IMR-90 (cell line): ENCODE data around the gene GPR32. TPM values are rescaled to one million over a fixed set of nuclear protein-coding genes. Genes with fewer than 3 reads are reported as not detected.
A peak's percentile ranks its signal among the peaks of the same experiment; 100 is the strongest.

Experiments
- ATAC-seq: fragments of 200-7000 bp; cut with Tn5 transposase; 2 replicates; pipeline ENCODE4 v1.9.1; 2020; ENCODE audit warnings: low read depth, mild to moderate bottlenecking, moderate library complexity
- BruUV-seq: library from RNA; stranded (reverse); fragments of 400-500 nt; replicated peaks from 2 replicates; lab custom pipeline; 2021; lab: Mats Ljungman, UMichigan
- CTCF ChIA-PET: fragments of 300-600 bp; formaldehyde crosslinking; extraction: SDS; loops from one replicate; lab custom pipeline; 2021; ENCODE audit warnings: antibody characterized with exemption; lab: Yijun Ruan, JAX
- POLR2A ChIA-PET: fragments of 300-600 bp; sonication (Branson Sonifier 250); formaldehyde crosslinking; loops from one replicate; lab custom pipeline; 2022; ENCODE audit warnings: antibody characterized with exemption; ENCODE audit not compliant: unreplicated experiment; lab: Charles Lee
- DNase-seq: peaks from one replicate; pipeline ENCODE4 v3.0.0; 2013
- H2AFZ ChIP-seq: replicated peaks from 2 replicates; pipeline ENCODE3; 2013; ENCODE audit warnings: low read length, mild to moderate bottlenecking; ENCODE audit not compliant: poor library complexity
- H2AK5ac ChIP-seq: 2 replicates; pipeline ENCODE4 v1.6.1; 2013; ENCODE audit warnings: low read depth, low read length, inconsistent platforms
- H2AK9ac ChIP-seq: replicated peaks from 2 replicates; pipeline ENCODE3; 2013; ENCODE audit warnings: mild to moderate bottlenecking, low read depth, low read length, moderate library complexity; ENCODE audit not compliant: poor library complexity
- H2BK120ac ChIP-seq: 2 replicates; pipeline ENCODE4 v1.6.1; 2013; ENCODE audit warnings: low read depth, low read length, inconsistent platforms
- H2BK15ac ChIP-seq: 3 replicates; pipeline ENCODE4 v1.6.1; 2013; ENCODE audit warnings: low read depth, low read length, inconsistent platforms
- H2BK20ac ChIP-seq: 2 replicates; pipeline ENCODE4 v1.6.1; 2013; ENCODE audit warnings: low read depth, mild to moderate bottlenecking, inconsistent platforms, low read length, moderate library complexity
- H2BK5ac ChIP-seq: 2 replicates; pipeline ENCODE4 v1.6.1; 2013; ENCODE audit warnings: mild to moderate bottlenecking, low read depth, low read length, inconsistent platforms; ENCODE audit not compliant: poor library complexity, severe bottlenecking
- H3K14ac ChIP-seq: replicated peaks from 2 replicates; pipeline ENCODE4 v1.6.1; 2013; ENCODE audit warnings: low read depth, low read length, inconsistent platforms
- H3K18ac ChIP-seq: 2 replicates; pipeline ENCODE4 v1.6.1; 2013; ENCODE audit warnings: low read depth, low read length, control low read depth
- H3K23ac ChIP-seq: 2 replicates; pipeline ENCODE4 v1.6.1; 2013; ENCODE audit warnings: low read depth, low read length, inconsistent platforms
- H3K27ac ChIP-seq: 2 replicates; pipeline ENCODE4 v1.5.1; 2013; ENCODE audit warnings: mild to moderate bottlenecking, control low read depth, low read length; ENCODE audit not compliant: insufficient read depth
- H3K27me3 ChIP-seq: 2 replicates; pipeline ENCODE4 v1.6.1; 2013; ENCODE audit warnings: low read length; ENCODE audit not compliant: control insufficient read depth, insufficient read depth
- H3K36me3 ChIP-seq: 2 replicates; pipeline ENCODE4 v1.6.1; 2013; ENCODE audit warnings: low read length, mixed read lengths; ENCODE audit not compliant: control insufficient read depth, insufficient read depth
- H3K4ac ChIP-seq: 2 replicates; pipeline ENCODE4 v1.6.1; 2013; ENCODE audit warnings: low read depth, low read length, inconsistent platforms
- H3K4me1 ChIP-seq: 2 replicates; pipeline ENCODE4 v1.6.1; 2013; ENCODE audit warnings: low read length, mixed read lengths; ENCODE audit not compliant: control insufficient read depth, insufficient read depth
- H3K4me2 ChIP-seq: 2 replicates; pipeline ENCODE4 v1.6.1; 2013; ENCODE audit warnings: low read depth, mild to moderate bottlenecking, control low read depth, low read length, moderate library complexity
- H3K4me3 ChIP-seq: 2 replicates; pipeline ENCODE4 v1.5.1; 2013; ENCODE audit warnings: low read depth, mild to moderate bottlenecking, control low read depth, low read length, moderate library complexity; ENCODE audit not compliant: insufficient read depth
- H3K56ac ChIP-seq: 2 replicates; pipeline ENCODE4 v1.6.1; 2013; ENCODE audit warnings: low read length, inconsistent platforms; ENCODE audit not compliant: insufficient read depth; ENCODE audit errors: extremely low read depth
- H3K79me1 ChIP-seq, 2 experiments: 2 replicates each; pipeline ENCODE4 v1.6.1; 2013; ENCODE audit warnings: low read length in 2 of 2, inconsistent platforms in 1 of 2, low read depth in 1 of 2
- H3K9ac ChIP-seq: 2 replicates; pipeline ENCODE4 v1.6.1; 2013; ENCODE audit warnings: low read depth, low read length, control low read depth
- H3K9me1 ChIP-seq: 2 replicates; pipeline ENCODE4 v1.6.1; 2013; ENCODE audit warnings: low read length, inconsistent platforms; ENCODE audit not compliant: insufficient read depth
- H3K9me3 ChIP-seq: 2 replicates; pipeline ENCODE4 v1.6.1; 2013; ENCODE audit warnings: low read length; ENCODE audit not compliant: control insufficient read depth, insufficient read depth
- H4K20me1 ChIP-seq: 2 replicates; pipeline ENCODE4 v1.6.1; 2013; ENCODE audit warnings: low read length, inconsistent platforms; ENCODE audit not compliant: insufficient read depth
- H4K5ac ChIP-seq: 2 replicates; pipeline ENCODE4 v1.6.1; 2013; ENCODE audit warnings: mild to moderate bottlenecking, low read depth, low read length, control low read depth
- H4K8ac ChIP-seq, 2 experiments: 2 replicates each; pipeline ENCODE4 v1.6.1; 2013; ENCODE audit warnings: low read depth in 2 of 2, low read length in 2 of 2, control low read depth in 1 of 2, inconsistent platforms in 1 of 2
- H4K91ac ChIP-seq: 2 replicates; pipeline ENCODE4 v1.6.1; 2013; ENCODE audit warnings: low read depth, low read length, inconsistent platforms; ENCODE audit not compliant: insufficient read depth
- BHLHE40 ChIP-seq: fragments of 150-350 bp; IDR thresholded peaks from 2 replicates; pipeline ENCODE4 v1.6.1; 2016; ENCODE audit warnings: mild to moderate bottlenecking, low read depth, low read length
- CTCF ChIP-seq: conservative IDR thresholded peaks from 2 replicates; pipeline ENCODE4 v1.5.1; 2012; ENCODE audit warnings: mild to moderate bottlenecking, low read depth, low read length, improper control_type of control experiment
- FOS ChIP-seq: fragments of 150-350 bp; IDR thresholded peaks from 2 replicates; pipeline ENCODE4 v1.6.1; 2016; ENCODE audit warnings: low read depth, low read length
- MAZ ChIP-seq: IDR thresholded peaks from 2 replicates; pipeline ENCODE4 v1.6.1; 2012; ENCODE audit warnings: low read depth, mild to moderate bottlenecking, low read length, improper control_type of control experiment, moderate library complexity, borderline replicate concordance
- MXI1 ChIP-seq: IDR thresholded peaks from 2 replicates; pipeline ENCODE4 v1.6.1; 2012; ENCODE audit warnings: low read depth, mild to moderate bottlenecking, low read length, moderate library complexity, borderline replicate concordance
- NFE2L2 ChIP-seq: fragments of 150-350 bp; IDR thresholded peaks from 2 replicates; pipeline ENCODE4 v1.6.1; 2016; ENCODE audit warnings: low read depth, mild to moderate bottlenecking, low read length
- POLR2A ChIP-seq: IDR thresholded peaks from 2 replicates; pipeline ENCODE4 v1.6.1; 2012; ENCODE audit warnings: mild to moderate bottlenecking, low read depth, low read length
- RAD21 ChIP-seq: IDR thresholded peaks from 2 replicates; pipeline ENCODE4 v1.6.1; 2012; ENCODE audit warnings: low read length, improper control_type of control experiment
- RCOR1 ChIP-seq: IDR thresholded peaks from 2 replicates; pipeline ENCODE4 v1.6.1; 2012; ENCODE audit warnings: mild to moderate bottlenecking, low read length, improper control_type of control experiment; ENCODE audit not compliant: insufficient replicate concordance
- SMC3 ChIP-seq: fragments of 150-350 bp; IDR thresholded peaks from 2 replicates; pipeline ENCODE4 v1.6.1; 2016; ENCODE audit warnings: low read depth, mild to moderate bottlenecking, antibody characterized with exemption, low read length, moderate library complexity
- WGBS, 2 experiments: methylation state at CpG; one replicate each; pipeline versions ENCODE4 v1.1.5 to v1.1.7; 2013; ENCODE audit warnings: missing lambda C conversion rate in 2 of 2; ENCODE audit not compliant: insufficient read length in 1 of 2; ENCODE audit errors: extremely low coverage in 2 of 2; 5-methylcytosine and 5-hydroxymethylcytosine counted together
- dilution Hi-C: fragments of 300-500 bp; cut with HindIII; formaldehyde crosslinking; loops from one replicate; pipeline ENCODE4 v1.14.3; 2018; ENCODE audit warnings: low sequenced_read_pairs; ENCODE audit not compliant: unreplicated experiment
- in situ Hi-C: fragments of 300-500 bp; cut with MboI; formaldehyde crosslinking; loops from 3 replicates; pipeline ENCODE4 v1.14.3; 2019; ENCODE audit warnings: low sequenced_read_pairs, inconsistent platforms, mixed read lengths
- intact Hi-C: fragments of 100-400 bp; cut with micrococcal nuclease; formaldehyde crosslinking; loops from 2 replicates; pipeline ENCODE4 v1.10.0; 2022
- polyA plus RNA-seq, 3 experiments: library from polyadenylated mRNA; depleted of rRNA; stranded (reverse); fragments of >200 nt; gene quantifications; 2 replicates each; pipeline ENCODE4 v1.2.3, GENCODE V29; 2012; ENCODE audit warnings: low replicate concordance in 1 of 3
- total RNA-seq: library from RNA; depleted of rRNA; stranded (reverse); fragments of >200 nt; gene quantifications from 2 replicates; pipeline ENCODE4 v1.2.3, GENCODE V29; 2012
- TF ChIP-seq, protein P1 (sequence below): fragments of 150-350 bp; IDR thresholded peaks from 2 replicates; pipeline ENCODE4 v1.6.1; 2017; ENCODE audit warnings: mild to moderate bottlenecking, antibody characterized with exemption, low read length, low read depth

Gene GPR32
- total and polyA plus RNA-seq, 2 of the 4 experiments (the other 2 are of a cell fraction): not detected

- TF ChIP-seq, protein P1, sequence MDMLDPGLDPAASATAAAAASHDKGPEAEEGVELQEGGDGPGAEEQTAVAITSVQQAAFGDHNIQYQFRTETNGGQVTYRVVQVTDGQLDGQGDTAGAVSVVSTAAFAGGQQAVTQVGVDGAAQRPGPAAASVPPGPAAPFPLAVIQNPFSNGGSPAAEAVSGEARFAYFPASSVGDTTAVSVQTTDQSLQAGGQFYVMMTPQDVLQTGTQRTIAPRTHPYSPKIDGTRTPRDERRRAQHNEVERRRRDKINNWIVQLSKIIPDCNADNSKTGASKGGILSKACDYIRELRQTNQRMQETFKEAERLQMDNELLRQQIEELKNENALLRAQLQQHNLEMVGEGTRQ: no peak
These were observed 47.9 kb upstream of the GPR32 start (continued) for GRCh38 chr19:50722201-50723013.

DNA sequence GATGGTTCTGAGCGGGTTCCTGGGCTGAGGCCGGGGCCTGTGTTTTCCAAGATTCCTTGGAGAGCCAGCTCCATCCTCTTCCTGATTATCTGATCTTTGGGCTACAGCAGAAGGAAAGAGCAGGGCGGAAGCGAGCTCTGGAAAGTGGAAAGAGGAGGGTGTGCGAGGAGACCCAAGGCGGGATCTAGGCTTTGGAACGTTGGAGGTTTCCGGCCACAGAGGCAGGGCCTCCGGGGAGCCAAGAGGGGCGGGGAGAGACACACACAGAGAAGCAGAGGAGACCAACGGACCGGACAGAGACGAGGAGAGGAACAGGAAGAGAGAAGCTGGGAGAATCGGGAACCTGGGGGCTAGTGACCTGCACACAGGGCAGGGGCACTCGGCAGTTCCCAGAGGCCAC, 47.2 kb upstream of the GPR32 start, which contains the start of gene CLEC11A:
TSS of gene CLEC11A (plus strand) at position 296 of the 400 bp plus-strand sequence. CDS start 162 bp downstream, outside the sequence.
- in situ Hi-C loops (loop anchor here (5.0 kb wide), 1 partner anchor 346 kb away; the partner anchor contains the start of gene NR1H2), dilution Hi-C loops (no loop called here)
- TF ChIP-seq CTCF: no peak
- TF ChIP-seq POLR2A: peak; percentile 52; the same call in 1 of the 2 replicates
- TF ChIP-seq MAZ: peak; percentile 33; the same call in 1 of the 2 replicates
- TF ChIP-seq, protein P1: no peak
- no peak for TF ChIP-seq FOS
- no peak for TF ChIP-seq RAD21
- no peak for TF ChIP-seq SMC3
- no peak for TF ChIP-seq NFE2L2
- TF ChIP-seq MXI1: peak; percentile 20; the same call in 1 of the 2 replicates
- no peak for TF ChIP-seq RCOR1
- no peak for TF ChIP-seq BHLHE40

More for the DNA sequence above, 47.2 kb upstream of the GPR32 start, which contains the start of gene CLEC11A:
- no peaks in the 10 kb centered on the region for H3K9me3 ChIP-seq
- peak within 1 kb of the TSS; percentile 63 for H3K4me3 ChIP-seq
- H2AK5ac ChIP-seq: peak within 1 kb of the TSS; percentile 95
- peak within 1 kb of the TSS; percentile 29; the same call in 1 of the 2 replicates for H2BK20ac ChIP-seq
- ATAC-seq (peak; percentile 24), DNase-seq (peak; percentile 80)
- H3K14ac ChIP-seq: peak within 1 kb of the TSS; percentile 92
- peak within 1 kb of the TSS; percentile 93 to 96 for H4K8ac ChIP-seq
- H2AFZ ChIP-seq: peak within 1 kb of the TSS; percentile 96
- peak within 1 kb of the TSS; percentile 32 for H3K18ac ChIP-seq
- peaks cover 32% of the 10 kb centered on the region for H3K9me1 ChIP-seq
- peaks cover 18 to 44% of the 10 kb centered on the region in 2 experiments for H3K79me1 ChIP-seq
- peak within 1 kb of the TSS; percentile 89 for H3K23ac ChIP-seq
- peak within 1 kb of the TSS; percentile 93 for H4K91ac ChIP-seq
- H4K20me1 ChIP-seq: 0 out of 2 replicates have a peak, but pooled peaks cover 6% of the 10 kb centered on the region
- H2BK15ac ChIP-seq: peak within 1 kb of the TSS; percentile 64; the same call in 1 of the 3 replicates
- peaks cover 17% of the 10 kb centered on the region for H3K4me1 ChIP-seq
- CTCF ChIA-PET: interaction anchor here (0.6 to 1.1 kb wide), 4 partner anchors 18 to 387 kb away, joined by 3 to 4 read pairs (median 3); no protein-coding TSS in a partner anchor
- H3K56ac ChIP-seq: peak within 1 kb of the TSS; percentile 70
- POLR2A ChIA-PET: no interaction called here
- H4K5ac ChIP-seq: peak within 1 kb of the TSS; percentile 75
- H3K27me3 ChIP-seq: no peaks in the 10 kb centered on the region
- WGBS, 2 experiments: 4% methylated on average over 5 of the region's 15 CpGs; no CpG with 5 or more reads in 1 of the 2 experiments
- peak within 1 kb of the TSS; percentile 82 for H3K4me2 ChIP-seq
- peak within 1 kb of the TSS; percentile 81 for H2BK5ac ChIP-seq
- H2AK9ac ChIP-seq: peak within 1 kb of the TSS; percentile 95
- peak within 1 kb of the TSS; percentile 79 for H3K9ac ChIP-seq
- BruUV-seq: no TSS peak
- intact Hi-C loops: loop anchor here (5.0 to 10.0 kb wide), 2 partner anchors 199 to 382 kb away; partner anchors contain the start of gene CTU1
- peak within 1 kb of the TSS; percentile 87 for H3K27ac ChIP-seq
- H3K4ac ChIP-seq: peak within 1 kb of the TSS; percentile 96
- H3K36me3 ChIP-seq: peaks cover 2% of the 10 kb centered on the region
- peak within 1 kb of the TSS; percentile 80 for H2BK120ac ChIP-seq
